Brain pericyte (primary cell): Measurements from ENCODE around the gene ZNF831.

Source experiments
- DNase-seq: peaks from one replicate; pipeline ENCODE4 v3.0.0-alpha.2; 2012; ENCODE audit warnings: low read depth, low spot score

Gene ZNF831

DNA sequence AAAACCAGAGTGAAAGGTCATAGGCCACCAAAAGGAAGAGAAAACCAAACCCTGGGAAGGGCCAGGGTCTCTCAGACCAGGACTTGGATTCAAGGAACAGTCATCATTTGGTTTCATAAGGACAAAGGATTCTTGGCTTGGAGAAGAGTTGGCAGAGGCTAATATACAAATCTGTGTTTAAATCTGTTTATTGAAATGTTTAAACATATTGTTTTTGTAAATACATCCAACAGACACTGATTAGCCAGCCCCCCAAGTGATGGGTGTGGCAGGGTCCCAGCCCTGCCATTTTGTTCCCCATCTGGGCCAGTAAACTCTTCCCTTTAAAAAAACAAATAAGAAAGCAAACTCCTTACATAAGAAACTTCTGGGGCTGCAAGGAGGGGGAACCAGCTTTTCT is 6.1 kb upstream of the ZNF831 start:
- no peak for DNase-seq

GRCh38 chr20:59157961-59158541 is 5.6 kb upstream of the ZNF831 start:
- no peak for DNase-seq

DNA sequence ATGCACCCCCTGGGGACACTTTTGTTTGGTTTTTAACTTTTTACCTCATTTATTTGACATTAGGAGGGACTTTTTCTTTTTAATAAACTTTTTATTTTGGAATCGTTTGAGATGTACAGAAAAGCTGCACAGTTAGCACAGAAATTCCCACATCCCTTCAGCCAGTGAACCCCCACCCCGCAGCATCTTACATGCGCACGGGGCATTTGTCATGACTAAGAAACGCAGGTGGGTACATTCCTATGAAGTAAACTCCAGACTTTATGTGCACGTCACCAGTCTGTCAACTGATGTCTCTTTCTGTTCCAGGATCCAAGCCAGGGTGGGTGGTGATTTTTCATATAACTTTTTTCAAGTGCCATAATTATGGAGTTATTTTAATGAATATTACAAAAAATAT is 4.9 kb upstream of the ZNF831 start:
- DNase-seq: no peak

DNA sequence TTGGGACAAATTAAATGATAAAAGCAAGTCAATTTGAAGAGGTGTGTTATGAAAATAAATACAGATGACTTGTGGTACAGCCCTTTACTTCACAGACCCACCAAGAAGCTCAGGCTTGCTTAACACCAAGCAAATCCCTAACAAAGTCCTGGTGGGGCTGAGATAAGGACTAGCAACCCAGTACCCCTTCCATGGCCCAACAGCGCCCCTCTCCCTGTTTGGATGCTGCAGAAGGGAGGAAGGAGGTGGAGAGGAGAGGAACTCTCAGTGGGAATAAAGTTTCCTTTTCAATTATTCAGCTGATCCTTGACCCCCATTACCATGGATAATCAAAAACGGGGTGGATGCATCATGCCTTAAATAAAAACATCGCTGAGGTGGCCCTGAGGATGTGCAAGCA is 4.5 kb upstream of the ZNF831 start:
- DNase-seq: no peak

GRCh38 chr20:59159493-59160376 is 3.9 kb upstream of the ZNF831 start:
- no peak for DNase-seq

- no peak for DNase-seq
Measured at GRCh38 chr20:59160389-59161115, 3.1 kb upstream of the ZNF831 start.

DNA sequence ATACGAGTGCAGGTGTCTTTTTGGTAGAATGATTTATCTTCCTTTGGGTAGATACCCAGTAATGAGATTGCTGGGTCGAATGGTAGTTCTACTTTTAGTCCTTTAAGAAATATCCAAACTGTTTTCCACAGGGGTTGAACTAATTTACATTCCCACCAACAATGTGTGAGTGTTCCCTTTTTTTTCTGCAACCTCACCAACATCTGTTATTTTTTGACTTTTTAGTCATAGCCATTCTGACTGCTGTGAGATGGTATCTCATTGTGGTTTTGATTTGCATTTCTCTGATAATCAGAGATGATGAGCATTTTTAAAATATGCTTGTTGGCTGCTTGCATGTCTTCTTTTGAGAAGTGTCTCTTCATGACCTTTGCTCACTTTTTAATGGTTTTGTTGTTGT is 1.9 kb upstream of the ZNF831 start:
- DNase-seq: no peak

GRCh38 chr20:59164686-59165391 is 1.2 kb downstream of the ZNF831 start:
- DNase-seq: no peak

DNA sequence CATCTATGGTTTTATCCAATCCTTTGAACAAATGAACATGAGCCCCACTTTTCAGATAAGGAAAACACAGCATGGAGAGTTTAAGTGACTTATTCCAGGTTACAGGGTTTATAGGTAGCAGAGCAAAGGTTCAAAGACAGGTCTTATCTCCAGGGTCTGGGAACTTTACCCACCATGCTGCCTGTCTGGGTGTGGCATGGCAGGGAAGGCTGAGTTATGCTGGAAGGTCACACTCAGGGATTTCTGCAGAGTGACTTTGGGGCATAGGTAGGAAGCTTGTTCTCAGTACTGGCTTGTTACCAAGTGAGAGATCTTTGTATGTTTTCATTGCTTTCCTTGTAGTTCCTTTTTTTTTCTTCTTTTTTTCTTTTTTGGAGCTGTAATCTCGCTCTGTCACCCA is 1.8 kb downstream of the ZNF831 start:
- DNase-seq: no peak

GRCh38 chr20:59165891-59166709 is 2.5 kb downstream of the ZNF831 start:
- no peak for DNase-seq

DNA sequence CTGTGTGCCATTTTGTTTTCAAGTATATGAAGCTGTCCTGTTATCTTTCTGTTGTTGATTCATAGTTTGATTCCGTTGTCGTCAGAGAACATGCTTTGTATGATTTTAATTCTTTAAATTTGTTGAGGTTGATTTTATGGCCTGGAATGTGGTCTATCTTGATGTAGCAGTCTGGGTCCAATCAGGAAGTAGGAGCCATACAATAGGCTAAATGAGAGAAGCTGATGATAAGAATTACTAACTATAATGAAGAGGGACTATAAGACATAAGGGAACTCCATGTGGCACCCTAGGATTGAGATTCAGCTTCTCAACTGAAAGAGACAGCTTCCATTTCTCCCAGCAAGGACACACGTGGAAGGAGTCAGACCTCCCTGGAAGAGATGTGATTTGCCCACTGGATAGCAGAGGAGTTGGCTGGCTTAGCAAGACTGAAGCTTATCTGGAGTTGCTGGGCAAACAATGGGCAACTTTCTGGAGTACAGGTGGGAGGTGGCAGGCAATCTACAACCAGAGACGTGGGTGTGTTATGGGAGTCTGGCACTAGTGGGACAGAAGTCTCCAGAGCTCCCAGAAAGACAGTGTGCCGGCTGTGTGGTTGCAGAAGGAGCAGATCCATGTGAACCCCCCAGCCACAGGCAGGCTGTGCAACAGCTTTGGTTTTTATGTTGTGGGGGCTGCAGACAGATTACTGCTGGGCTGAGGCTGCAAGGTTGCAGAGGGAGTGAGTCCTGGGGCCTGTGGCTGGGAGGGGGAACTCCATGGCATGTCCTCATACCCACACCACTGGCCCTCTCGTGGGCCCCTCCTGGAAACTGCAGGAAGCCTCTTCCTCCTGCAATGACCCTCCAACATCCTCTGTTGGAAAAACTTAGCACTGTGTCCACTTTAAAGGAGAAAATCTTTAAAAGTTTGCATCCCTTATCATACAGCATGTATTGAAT is 7.1 kb downstream of the ZNF831 start:
- no peak for DNase-seq

- no peak for DNase-seq
Measured at GRCh38 chr20:59171986-59172385, 8.4 kb downstream of the ZNF831 start.

DNA sequence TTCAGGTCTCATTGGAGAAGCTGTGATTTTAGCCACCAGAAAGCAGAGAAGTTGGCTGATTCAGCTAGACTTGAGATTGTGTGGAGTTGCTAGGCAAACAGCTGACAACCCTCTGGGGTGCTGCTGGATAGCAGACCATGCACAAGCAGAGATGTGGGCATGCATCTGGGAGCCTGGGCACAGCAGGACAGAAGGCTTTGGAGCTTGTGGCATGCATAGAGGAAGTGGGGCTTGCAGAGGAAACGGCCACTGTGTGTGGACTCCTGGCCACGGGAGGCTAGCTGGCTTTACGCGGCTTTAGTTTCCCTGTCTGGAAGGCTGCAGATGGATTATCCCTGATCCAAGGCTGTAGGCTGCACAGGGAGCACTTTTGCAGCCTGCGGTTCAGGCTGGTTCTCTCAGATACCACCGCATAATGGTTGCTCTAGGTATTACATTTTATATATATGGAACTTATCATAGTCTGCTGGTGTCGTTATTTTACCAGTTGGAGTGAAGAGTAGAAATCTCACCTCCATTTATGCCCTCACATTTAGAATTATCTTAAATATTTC is 10.4 kb downstream of the ZNF831 start:
- no peak for DNase-seq

GRCh38 chr20:59175002-59175401 is 11.4 kb downstream of the ZNF831 start:
- no peak for DNase-seq

DNA sequence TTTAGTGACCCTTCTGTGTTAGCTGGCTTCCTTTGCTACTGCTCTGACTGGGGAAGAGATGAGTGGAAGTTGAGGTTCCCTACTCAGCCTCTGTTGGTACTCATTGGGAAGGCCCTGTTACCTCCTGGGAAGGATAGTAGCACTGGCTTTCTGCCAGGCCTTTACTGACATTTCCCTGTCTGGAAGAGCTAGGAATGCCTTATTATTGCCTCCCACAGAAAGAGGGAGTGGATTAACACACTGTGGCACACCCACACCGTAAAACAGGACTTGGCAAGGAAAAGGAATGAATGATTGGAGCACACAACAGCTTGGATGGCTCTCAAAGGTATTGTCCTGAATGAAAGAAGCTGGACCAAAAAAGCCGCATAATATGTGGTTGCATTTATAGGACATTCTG is 12.2 kb downstream of the ZNF831 start:
- DNase-seq: no peak

DNA sequence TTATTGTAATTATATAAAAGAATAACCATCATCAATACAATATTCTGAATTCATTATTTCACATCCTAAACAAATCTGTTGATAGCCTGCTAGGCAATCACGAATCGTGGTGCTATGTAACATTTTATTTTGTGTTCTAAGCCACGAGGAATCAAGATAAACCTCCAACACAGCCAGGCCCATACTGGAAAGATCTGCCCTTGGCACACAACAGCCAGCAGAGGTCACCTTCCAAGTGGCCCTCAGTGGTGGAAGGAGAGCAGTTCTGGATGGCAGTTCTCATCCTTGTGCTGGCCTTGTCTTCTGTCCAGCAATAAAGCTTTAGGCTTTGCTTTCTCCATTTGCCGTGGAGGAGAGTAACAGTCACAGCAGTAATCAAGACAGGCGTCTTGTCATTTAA is 13.2 kb downstream of the ZNF831 start:
- no peak for DNase-seq

- no peak for DNase-seq
Measured at GRCh38 chr20:59177266-59178250, 13.9 kb downstream of the ZNF831 start.

DNA sequence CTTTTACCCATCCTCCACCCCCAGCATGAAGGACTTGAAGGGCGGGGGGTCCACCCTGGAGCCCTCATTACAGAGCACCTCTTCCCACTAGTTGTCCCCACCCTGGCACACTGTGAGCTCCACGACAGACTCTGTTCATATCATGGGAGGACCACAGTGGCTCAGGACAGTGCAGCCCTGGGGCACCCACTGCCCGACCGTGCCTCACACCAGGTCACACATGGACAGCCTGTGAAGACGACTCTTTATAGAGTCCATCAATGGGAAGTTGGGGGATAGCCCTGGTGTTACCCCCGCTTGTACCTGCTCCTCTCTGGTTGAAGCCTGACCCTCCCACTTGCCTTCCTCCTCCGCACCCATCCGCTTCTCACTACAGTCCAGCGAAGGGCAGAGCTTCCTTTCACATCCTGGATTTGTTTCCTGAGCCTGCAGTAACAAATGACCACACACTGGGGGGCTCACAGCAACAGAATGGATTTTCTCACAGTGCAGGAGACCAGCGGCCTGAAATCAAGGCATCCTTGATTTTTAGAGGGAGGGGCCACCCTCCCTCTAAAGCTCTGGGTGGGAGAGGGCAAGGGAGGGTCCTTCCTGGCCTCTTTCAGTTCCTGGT is 15.5 kb downstream of the ZNF831 start:
- DNase-seq: no peak
